Astrocyte (in vitro differentiated cells and primary cell): ENCODE measurements around the gene BICD1. TPM values are rescaled to one million over a fixed set of nuclear protein-coding genes. Genes with fewer than 3 reads are reported as not detected.
"Not testable (repeated sequence)": the region's sequence is repeated elsewhere in the genome, so short reads cannot be mapped to it uniquely, and the experiment has no call there.

Experiments
- DNase-seq: peaks from one replicate; pipeline ENCODE4 v3.0.0-alpha.2; 2010; ENCODE audit warnings: low read depth
- FAIRE-seq: peaks from 2 replicates; lab custom pipeline; 2011; peaks lifted over from hg19 to GRCh38; lab: Jason Lieb, UNC
- H2AFZ ChIP-seq: 2 replicates; pipeline ENCODE4 v1.6.0; 2012; ENCODE audit warnings: low read depth, low read length, inconsistent platforms
- H3K27ac ChIP-seq: 2 replicates; pipeline ENCODE4 v1.5.1; 2011; ENCODE audit warnings: low read depth, low read length, inconsistent platforms
- H3K27me3 ChIP-seq: 2 replicates; pipeline ENCODE4 v1.6.0; 2011; ENCODE audit warnings: low read length, inconsistent platforms; ENCODE audit not compliant: insufficient read depth
- H3K36me3 ChIP-seq: 2 replicates; pipeline ENCODE4 v1.5.1; 2011; ENCODE audit warnings: low read length, inconsistent platforms; ENCODE audit not compliant: insufficient read depth
- H3K4me1 ChIP-seq: 2 replicates; pipeline ENCODE4 v1.5.1; 2011; ENCODE audit warnings: low read length, inconsistent platforms; ENCODE audit not compliant: insufficient read depth
- H3K4me2 ChIP-seq: 2 replicates; pipeline ENCODE4 v1.6.0; 2012; ENCODE audit warnings: low read length, inconsistent platforms
- H3K4me3 ChIP-seq: 2 replicates; pipeline ENCODE4 v1.5.1; 2011; ENCODE audit warnings: low read depth, mild to moderate bottlenecking, low read length, inconsistent platforms; ENCODE audit not compliant: insufficient read depth
- H3K79me2 ChIP-seq: 2 replicates; pipeline ENCODE4 v1.6.0; 2012; ENCODE audit warnings: mild to moderate bottlenecking, low read length, inconsistent platforms; ENCODE audit not compliant: insufficient read depth
- H3K9ac ChIP-seq: 2 replicates; pipeline ENCODE4 v1.6.0; 2012; ENCODE audit warnings: mild to moderate bottlenecking, low read length, inconsistent platforms
- H3K9me3 ChIP-seq: 2 replicates; pipeline ENCODE4 v1.5.1; 2012; ENCODE audit warnings: low read depth, mild to moderate bottlenecking, low read length, inconsistent platforms; ENCODE audit not compliant: insufficient read depth
- H4K20me1 ChIP-seq: 2 replicates; pipeline ENCODE4 v1.6.0; 2012; ENCODE audit warnings: low read length, inconsistent platforms; ENCODE audit not compliant: insufficient read depth
- H3K27ac Mint-ChIP-seq: one replicate; pipeline ENCODE4 v1.8.0; 2021; ENCODE audit warnings: mild to moderate bottlenecking, mixed read lengths; ENCODE audit not compliant: unreplicated experiment
- H3K27me3 Mint-ChIP-seq: one replicate; pipeline ENCODE4 v1.8.0; 2021; ENCODE audit warnings: low read depth, mixed read lengths; ENCODE audit not compliant: unreplicated experiment
- H3K36me3 Mint-ChIP-seq: one replicate; pipeline ENCODE4 v1.8.0; 2021; ENCODE audit warnings: low read depth, mixed read lengths; ENCODE audit not compliant: unreplicated experiment
- H3K4me1 Mint-ChIP-seq: one replicate; pipeline ENCODE4 v1.8.0; 2021; ENCODE audit warnings: low read depth, mixed read lengths; ENCODE audit not compliant: unreplicated experiment
- H3K4me3 Mint-ChIP-seq: one replicate; pipeline ENCODE4 v1.8.0; 2021; ENCODE audit warnings: mild to moderate bottlenecking, moderate library complexity, mixed read lengths; ENCODE audit not compliant: unreplicated experiment
- H3K9me3 Mint-ChIP-seq: one replicate; pipeline ENCODE4 v1.8.0; 2021; ENCODE audit warnings: mild to moderate bottlenecking, mixed read lengths; ENCODE audit not compliant: unreplicated experiment
- CTCF ChIP-seq: IDR thresholded peaks from 2 replicates; pipeline ENCODE4 v1.5.1; 2011; ENCODE audit warnings: low read depth, mild to moderate bottlenecking, inconsistent platforms, low read length, moderate library complexity; ENCODE audit not compliant: insufficient read depth
- EZH2 ChIP-seq: IDR thresholded peaks from 2 replicates; pipeline ENCODE4 v1.6.1; 2012; ENCODE audit warnings: mild to moderate bottlenecking, low read length, inconsistent platforms; ENCODE audit not compliant: insufficient read depth
- total RNA-seq: library from RNA; stranded (reverse); gene quantifications from 2 replicates; pipeline ENCODE4 v1.2.1, GENCODE V29; 2021

The BICD1 gene
- total RNA-seq, 1 donor from 2014 or later, result 28.7 TPM

- DNase-seq (no peak), FAIRE-seq (no peak)
- Histone ChIP-seq H3K9ac (no peak overlapping the region), H3K4me3 (no peak overlapping the region), H3K27ac (no peak overlapping the region), H3K79me2 (peaks cover 47% of the 10 kb centered on the region), H3K4me1 (no peaks in the 10 kb centered on the region), H3K36me3 (peaks cover 4% of the 10 kb centered on the region), H2AFZ (no peak overlapping the region), H3K9me3 (no peaks in the 10 kb centered on the region), H3K4me2 (no peak overlapping the region), H4K20me1 (peaks cover 62% of the 10 kb centered on the region), H3K27me3 (no peaks in the 10 kb centered on the region)
- Mint-ChIP-seq H3K27me3 (no peaks in the 10 kb centered on the region), H3K9me3 (peaks cover 2% of the 10 kb centered on the region), H3K36me3 (no peaks in the 10 kb centered on the region), H3K4me3 (no peak overlapping the region), H3K27ac (no peak overlapping the region), H3K4me1 (no peaks in the 10 kb centered on the region)
- no peak for TF ChIP-seq CTCF
- no peak for TF ChIP-seq EZH2
Observed at GRCh38 chr12:32230613-32230993, 124.0 kb downstream of the BICD1 start.

GRCh38 chr12:32231361-32231760, 124.7 kb downstream of the BICD1 start:
- not testable (repeated sequence) for H3K4me2 ChIP-seq, H3K9me3 ChIP-seq, H3K27me3 ChIP-seq, H3K4me1 Mint-ChIP-seq, H3K27ac Mint-ChIP-seq, H3K4me3 ChIP-seq, DNase-seq, H3K4me1 ChIP-seq, H3K36me3 Mint-ChIP-seq, H3K9me3 Mint-ChIP-seq, H3K27me3 Mint-ChIP-seq, H3K36me3 ChIP-seq, H2AFZ ChIP-seq, H3K9ac ChIP-seq, FAIRE-seq, H3K4me3 Mint-ChIP-seq, H3K27ac ChIP-seq
- peaks cover 51% of the 10 kb centered on the region for H3K79me2 ChIP-seq
- H4K20me1 ChIP-seq, result peaks cover 62% of the 10 kb centered on the region

- peaks cover 40% of the 10 kb centered on the region for H4K20me1 ChIP-seq
- H3K4me3 ChIP-seq, result no peak overlapping the region
- Mint-ChIP-seq H3K27me3 (no peaks in the 10 kb centered on the region), H3K9me3 (peaks cover 4% of the 10 kb centered on the region), H3K4me3 (no peak overlapping the region), H3K4me1 (no peaks in the 10 kb centered on the region), H3K27ac (no peak overlapping the region), H3K36me3 (peaks cover 10% of the 10 kb centered on the region)
- no peak overlapping the region for H3K4me2 ChIP-seq
- H3K27ac ChIP-seq, result no peak overlapping the region
- H2AFZ ChIP-seq, result no peak overlapping the region
- H3K79me2 ChIP-seq, result peaks cover 42% of the 10 kb centered on the region
- H3K9me3 ChIP-seq, result no peaks in the 10 kb centered on the region
- FAIRE-seq (no peak), DNase-seq (no peak)
- no peaks in the 10 kb centered on the region for H3K4me1 ChIP-seq
- no peaks in the 10 kb centered on the region for H3K36me3 ChIP-seq
- TF ChIP-seq EZH2 (no peak), CTCF (no peak)
- H3K27me3 ChIP-seq, result no peaks in the 10 kb centered on the region
- H3K9ac ChIP-seq, result no peak overlapping the region
Observed at GRCh38 chr12:32233568-32233967, 126.9 kb downstream of the BICD1 start.
